Measurements from ENCODE around the gene RXYLT1.

DNA sequence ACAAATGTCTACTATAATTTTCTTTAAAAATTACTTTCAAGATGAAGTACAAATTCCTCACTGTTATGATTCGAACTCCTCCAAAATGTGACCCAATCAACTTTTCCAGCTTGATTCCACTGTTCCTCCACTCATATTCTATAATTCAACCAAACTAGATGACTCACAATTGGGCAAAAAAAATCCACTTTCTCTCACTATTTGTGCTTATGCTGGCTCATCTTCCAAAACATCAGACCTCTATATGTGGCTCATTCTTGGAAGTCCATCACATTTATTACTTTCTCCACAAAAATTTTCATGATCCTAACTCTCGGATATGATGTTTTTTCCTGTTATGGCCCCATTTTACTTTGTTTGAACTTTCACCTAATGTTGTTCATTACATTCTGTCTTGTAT, 26.9 kb upstream of the RXYLT1 start:
- TF ChIP-seq, protein P1, sequence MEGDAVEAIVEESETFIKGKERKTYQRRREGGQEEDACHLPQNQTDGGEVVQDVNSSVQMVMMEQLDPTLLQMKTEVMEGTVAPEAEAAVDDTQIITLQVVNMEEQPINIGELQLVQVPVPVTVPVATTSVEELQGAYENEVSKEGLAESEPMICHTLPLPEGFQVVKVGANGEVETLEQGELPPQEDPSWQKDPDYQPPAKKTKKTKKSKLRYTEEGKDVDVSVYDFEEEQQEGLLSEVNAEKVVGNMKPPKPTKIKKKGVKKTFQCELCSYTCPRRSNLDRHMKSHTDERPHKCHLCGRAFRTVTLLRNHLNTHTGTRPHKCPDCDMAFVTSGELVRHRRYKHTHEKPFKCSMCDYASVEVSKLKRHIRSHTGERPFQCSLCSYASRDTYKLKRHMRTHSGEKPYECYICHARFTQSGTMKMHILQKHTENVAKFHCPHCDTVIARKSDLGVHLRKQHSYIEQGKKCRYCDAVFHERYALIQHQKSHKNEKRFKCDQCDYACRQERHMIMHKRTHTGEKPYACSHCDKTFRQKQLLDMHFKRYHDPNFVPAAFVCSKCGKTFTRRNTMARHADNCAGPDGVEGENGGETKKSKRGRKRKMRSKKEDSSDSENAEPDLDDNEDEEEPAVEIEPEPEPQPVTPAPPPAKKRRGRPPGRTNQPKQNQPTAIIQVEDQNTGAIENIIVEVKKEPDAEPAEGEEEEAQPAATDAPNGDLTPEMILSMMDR (IDR thresholded peaks at IDR 0.05; ENCODE audit: insufficient read depth, low read length, poor library complexity, severe bottlenecking): no peak
- TF ChIP-seq EZH2phosphoT487 (conservative IDR thresholded peaks at IDR 0.05; ENCODE audit: low read length): no peak
